Lower leg skin (tissue), 4 donors: ENCODE results near the gene TMEM131L. TPM values are rescaled to one million over a fixed set of nuclear protein-coding genes. Genes with fewer than 3 reads are reported as not detected.

Experiments
- DNase-seq, 2 donors: peaks; one replicate each; pipeline ENCODE4 v3.0.0-alpha.2; 2019; ENCODE audit warnings: low spot score in 2 of 2
- H3K4me3 ChIP-seq: fragments of 200-600 bp; sonication (generic); 2 replicates; pipeline ENCODE4 v1.5.1; 2017; ENCODE audit warnings: mild to moderate bottlenecking, low read depth; ENCODE audit not compliant: poor library complexity, severe bottlenecking
- CTCF ChIP-seq, 3 donors: fragments of 450-650 bp; IDR thresholded peaks; one replicate each; pipeline ENCODE4 v1.5.1; 2016; ENCODE audit warnings: antibody characterized with exemption in 3 of 3, mild to moderate bottlenecking in 3 of 3, moderate library complexity in 2 of 3
- POLR2A ChIP-seq, 2 donors: fragments of 450-650 bp; IDR thresholded peaks; one replicate each; pipeline ENCODE4 v1.6.1; 2016 to 2017; ENCODE audit warnings: antibody characterized with exemption in 2 of 2, mild to moderate bottlenecking in 1 of 2, moderate library complexity in 1 of 2
- WGBS, 2 donors: methylation state at CpG; one replicate each; pipeline ENCODE4 v1.1.5; 2018; 5-methylcytosine and 5-hydroxymethylcytosine counted together
- intact Hi-C: fragments of 100-400 bp; cut with DNase I; formaldehyde crosslinking; loops from one replicate; pipeline ENCODE4 v1.15.0; 2023; ENCODE audit warnings: low total_unique reads
- total RNA-seq, 4 donors: library from RNA; depleted of rRNA; stranded (reverse); fragments of >200 nt; gene quantifications; one replicate each; pipeline ENCODE4 v1.1.0, GENCODE V29; 2016

TMEM131L gene
- total RNA-seq, 4 donors from 2014 or later: 8.3 to 15.9 (median 12.1) TPM

- intact Hi-C loops: no loop called here
- H3K4me3 ChIP-seq: no peak overlapping the region
- DNase-seq: no peak
- 83 to 94% methylated on average over 7 of the region's 7 CpGs for WGBS, 2 donors
- no peak for TF ChIP-seq CTCF (IDR thresholded peaks at IDR 0.05)
- TF ChIP-seq POLR2A (IDR thresholded peaks at IDR 0.05): no peak
Measured at GRCh38 chr4:153510252-153511001, 44.3 kb downstream of the TMEM131L start.

GRCh38 chr4:153511104-153511503, 44.9 kb downstream of the TMEM131L start:
- H3K4me3 ChIP-seq: no peak overlapping the region
- DNase-seq: no peak
- intact Hi-C loops: no loop called here
- TF ChIP-seq POLR2A (IDR thresholded peaks at IDR 0.05): no peak
- TF ChIP-seq CTCF (IDR thresholded peaks at IDR 0.05): no peak
- WGBS, 2 donors: 90 to 96% methylated on average over 6 of the region's 6 CpGs

GRCh38 chr4:153512162-153512852, 46.1 kb downstream of the TMEM131L start:
- TF ChIP-seq POLR2A (IDR thresholded peaks at IDR 0.05) (no peak), CTCF (IDR thresholded peaks at IDR 0.05) (no peak)
- 86 to 87% methylated on average over 7 of the region's 7 CpGs for WGBS, 2 donors
- H3K4me3 ChIP-seq: no peak overlapping the region
- intact Hi-C loops: no loop called here
- DNase-seq: no peak

- H3K4me3 ChIP-seq: no peak overlapping the region
- no peak for DNase-seq
- no peak for TF ChIP-seq POLR2A (IDR thresholded peaks at IDR 0.05)
- TF ChIP-seq CTCF (IDR thresholded peaks at IDR 0.05): no peak
- intact Hi-C loops: no loop called here
- 68 to 76% methylated on average over 3 of the region's 3 CpGs for WGBS, 2 donors
Measured at GRCh38 chr4:153512952-153513500, 46.9 kb downstream of the TMEM131L start.

- TF ChIP-seq POLR2A (IDR thresholded peaks at IDR 0.05) (no peak), CTCF (IDR thresholded peaks at IDR 0.05) (no peak)
- WGBS, 2 donors: 19 to 35% methylated on average over 1 of the region's 1 CpG
- no peak overlapping the region for H3K4me3 ChIP-seq
- intact Hi-C loops: no loop called here
- no peak for DNase-seq
Measured at GRCh38 chr4:153513596-153513995, 47.4 kb downstream of the TMEM131L start.
